ENCODE data around the gene LRRC40. TPM values are rescaled to one million over a fixed set of nuclear protein-coding genes. Genes with fewer than 3 reads are reported as not detected.

The LRRC40 gene
- total RNA-seq, 1 experiment from 2014 or later = 12.0 TPM

- Histone ChIP-seq H3K4me2 (peak overlapping the region; percentile 89), H2AFZ (peak overlapping the region; percentile 79), H3K9me3 (ENCODE audit: insufficient read depth, low read depth) (no peaks in the 10 kb centered on the region), H4K20me1 (ENCODE audit: insufficient read depth) (peaks cover 25% of the 10 kb centered on the region), H3K4me3 (peak overlapping the region; percentile 66), H3K27me3 (ENCODE audit: insufficient read depth, low read depth) (no peaks in the 10 kb centered on the region), H3K79me2 (ENCODE audit: low read depth) (peaks cover 83% of the 10 kb centered on the region), H3K27ac (peak overlapping the region; percentile 93), H3K36me3 (ENCODE audit: low read depth) (peaks cover 28% of the 10 kb centered on the region), H3K9me2 (ENCODE audit: insufficient read depth) (no peaks in the 10 kb centered on the region), H3F3A (ENCODE audit: insufficient read depth, low read depth) (peaks cover 30% of the 10 kb centered on the region), H3K4me1 (replicated peaks; ENCODE audit: insufficient read depth) (peaks cover 17% of the 10 kb centered on the region)
- intact Hi-C loops (cut with micrococcal nuclease; ENCODE audit: unreplicated experiment) = loop anchor here (1.0 to 2.0 kb wide), 2 partner anchors 15 to 190 kb away; partner anchors contain the start of genes CTH and LRRC40
- POLR2A ChIA-PET (ENCODE audit: unreplicated experiment) = interaction anchor here (0.7 to 1.0 kb wide), 4 partner anchors 14 to 1030 kb away, joined by 4 to 7 read pairs (median 6); no protein-coding TSS in a partner anchor
- TSS peak; percentile 75 for BruUV-seq (replicated peaks)
- CTCF ChIA-PET = interaction anchor here (0.7 kb wide), 1 partner anchor 173 kb away, joined by 3 read pairs; no protein-coding TSS in a partner anchor
- DNase-seq = no peak
- TF ChIP-seq EZH2 (IDR thresholded peaks at IDR 0.05; ENCODE audit: low read depth) (no peak), CTCF (conservative IDR thresholded peaks at IDR 0.05) (no peak)
These were observed 15.3 kb upstream of the LRRC40 start for GRCh38 chr1:70220517-70221237.

- H3K9me3 ChIP-seq (ENCODE audit: insufficient read depth, low read depth) = no peaks in the 10 kb centered on the region
- ChIA-PET CTCF (no interaction called here), POLR2A (ENCODE audit: unreplicated experiment) (interaction anchor here (0.9 kb wide), 1 partner anchor 239 kb away, joined by 4 read pairs; no protein-coding TSS in a partner anchor)
- peaks cover 17% of the 10 kb centered on the region for H3K4me1 ChIP-seq (replicated peaks; ENCODE audit: insufficient read depth)
- no TSS peak for BruUV-seq (replicated peaks)
- intact Hi-C loops (cut with micrococcal nuclease; ENCODE audit: unreplicated experiment) = loop anchor here (2.0 kb wide), 1 partner anchor 191 kb away; the partner anchor contains the start of gene CTH
- H3K9me2 ChIP-seq (ENCODE audit: insufficient read depth) = no peaks in the 10 kb centered on the region
- no peak for DNase-seq
- H3K4me3 ChIP-seq = no peak overlapping the region
- peaks cover 24% of the 10 kb centered on the region for H3K36me3 ChIP-seq (ENCODE audit: low read depth)
- peaks cover 83% of the 10 kb centered on the region for H3K79me2 ChIP-seq (ENCODE audit: low read depth)
- no peaks in the 10 kb centered on the region for H3K27me3 ChIP-seq (ENCODE audit: insufficient read depth, low read depth)
- H3F3A ChIP-seq (ENCODE audit: insufficient read depth, low read depth) = peaks cover 30% of the 10 kb centered on the region
- H4K20me1 ChIP-seq (ENCODE audit: insufficient read depth) = peaks cover 25% of the 10 kb centered on the region
- H3K4me2 ChIP-seq = 0 out of 2 replicates have a peak overlapping the region, but pooled peaks have one; percentile 89
- no peak for TF ChIP-seq EZH2 (IDR thresholded peaks at IDR 0.05; ENCODE audit: low read depth)
- no peak for TF ChIP-seq CTCF (conservative IDR thresholded peaks at IDR 0.05)
- H3K27ac ChIP-seq = no peak overlapping the region
- no peak overlapping the region for H2AFZ ChIP-seq
These were observed 14.6 kb upstream of the LRRC40 start for GRCh38 chr1:70220015-70220414.

- Histone ChIP-seq H3K4me2 (no peak overlapping the region), H2AFZ (no peak overlapping the region), H3K79me2 (ENCODE audit: low read depth) (peaks cover 94% of the 10 kb centered on the region), H3K36me3 (ENCODE audit: low read depth) (0 out of 2 replicates have a peak, but pooled peaks cover 20% of the 10 kb centered on the region), H4K20me1 (ENCODE audit: insufficient read depth) (peaks cover 29% of the 10 kb centered on the region; the same call in 1 of the 2 replicates), H3K27me3 (ENCODE audit: insufficient read depth, low read depth) (no peaks in the 10 kb centered on the region), H3K4me3 (no peak overlapping the region), H3K9me2 (ENCODE audit: insufficient read depth) (no peaks in the 10 kb centered on the region), H3F3A (ENCODE audit: insufficient read depth, low read depth) (no peaks in the 10 kb centered on the region), H3K4me1 (replicated peaks; ENCODE audit: insufficient read depth) (peaks cover 6% of the 10 kb centered on the region; the same call in 1 of the 2 replicates), H3K9me3 (ENCODE audit: insufficient read depth, low read depth) (no peaks in the 10 kb centered on the region), H3K27ac (no peak overlapping the region)
- no TSS peak for BruUV-seq (replicated peaks)
- ChIA-PET POLR2A (ENCODE audit: unreplicated experiment) (no interaction called here), CTCF (no interaction called here)
- no peak for DNase-seq
- TF ChIP-seq EZH2 (IDR thresholded peaks at IDR 0.05; ENCODE audit: low read depth) (no peak), CTCF (conservative IDR thresholded peaks at IDR 0.05) (no peak)
- intact Hi-C loops (cut with micrococcal nuclease; ENCODE audit: unreplicated experiment) = no loop called here
These were observed 6.2 kb upstream of the LRRC40 start for GRCh38 chr1:70211541-70211940.

All from PC-9 (cell line).